Trophoblast cell (in vitro differentiated cells and primary cell): Measurements from ENCODE around the gene ARL5B.

Experiments used
- DNase-seq, 2 donors: peaks; one replicate each; pipeline ENCODE4 v3.0.0-alpha.2; 2016
- H2AFZ ChIP-seq: 2 replicates; pipeline ENCODE4 v1.6.1; 2013; ENCODE audit warnings: low read length, moderate library complexity, mild to moderate bottlenecking; ENCODE audit not compliant: insufficient read depth, poor library complexity
- H2AK5ac ChIP-seq: 2 replicates; pipeline ENCODE4 v1.6.1; 2013; ENCODE audit warnings: mild to moderate bottlenecking, low read length
- H2BK120ac ChIP-seq: 2 replicates; pipeline ENCODE4 v1.6.1; 2013; ENCODE audit warnings: low read length, mild to moderate bottlenecking, moderate library complexity; ENCODE audit not compliant: insufficient read depth, poor library complexity
- H2BK12ac ChIP-seq: 2 replicates; pipeline ENCODE4 v1.6.1; 2013; ENCODE audit warnings: mild to moderate bottlenecking, low read length, moderate library complexity
- H2BK5ac ChIP-seq: 2 replicates; pipeline ENCODE4 v1.6.1; 2013; ENCODE audit warnings: low read length, low read depth, moderate library complexity, mild to moderate bottlenecking; ENCODE audit not compliant: poor library complexity
- H3K14ac ChIP-seq: 2 replicates; pipeline ENCODE4 v1.6.1; 2013; ENCODE audit warnings: mild to moderate bottlenecking, low read length
- H3K18ac ChIP-seq: 2 replicates; pipeline ENCODE4 v1.6.1; 2013; ENCODE audit warnings: mild to moderate bottlenecking, low read length
- H3K23ac ChIP-seq: 2 replicates; pipeline ENCODE4 v1.6.1; 2013; ENCODE audit warnings: low read length
- H3K27ac ChIP-seq: 2 replicates; pipeline ENCODE4 v1.5.1; 2013; ENCODE audit warnings: low read depth, mild to moderate bottlenecking, inconsistent platforms, low read length, moderate library complexity
- H3K27me3 ChIP-seq: 2 replicates; pipeline ENCODE4 v1.6.1; 2013; ENCODE audit warnings: inconsistent platforms, mild to moderate bottlenecking, low read length, moderate library complexity; ENCODE audit not compliant: insufficient read depth
- H3K36me3 ChIP-seq, 2 experiments: 1 replicate in 1 of 2; 2 replicates in 1 of 2; pipeline ENCODE4 v1.6.1; 2013; ENCODE audit warnings: low read length in 2 of 2, mild to moderate bottlenecking in 2 of 2, moderate library complexity in 1 of 2; ENCODE audit not compliant: insufficient read depth in 2 of 2, control insufficient read depth in 1 of 2
- H3K4ac ChIP-seq: 2 replicates; pipeline ENCODE4 v1.6.1; 2013; ENCODE audit warnings: low read depth, mild to moderate bottlenecking, low read length, moderate library complexity
- H3K4me1 ChIP-seq, 2 experiments: 1 replicate in 1 of 2; 2 replicates in 1 of 2; pipeline ENCODE4 v1.6.1; 2013; ENCODE audit warnings: low read length in 2 of 2, mild to moderate bottlenecking in 2 of 2, moderate library complexity in 1 of 2; ENCODE audit not compliant: insufficient read depth in 2 of 2, control insufficient read depth in 1 of 2
- H3K4me2 ChIP-seq: 2 replicates; pipeline ENCODE4 v1.6.1; 2013; ENCODE audit warnings: inconsistent platforms, mild to moderate bottlenecking, low read length, moderate library complexity
- H3K4me3 ChIP-seq: 2 replicates; pipeline ENCODE4 v1.5.1; 2013; ENCODE audit warnings: mild to moderate bottlenecking, low read depth, low read length, inconsistent platforms
- H3K79me1 ChIP-seq: one replicate; pipeline ENCODE4 v1.6.1; 2013; ENCODE audit warnings: low read length
- H3K79me2 ChIP-seq: 2 replicates; pipeline ENCODE4 v1.6.1; 2013; ENCODE audit warnings: low read length, mild to moderate bottlenecking; ENCODE audit not compliant: control insufficient read depth, insufficient read depth, poor library complexity
- H3K9ac ChIP-seq: 2 replicates; pipeline ENCODE4 v1.6.1; 2013; ENCODE audit warnings: mild to moderate bottlenecking, low read length
- H3K9me3 ChIP-seq: 2 replicates; pipeline ENCODE4 v1.6.1; 2013; ENCODE audit warnings: low read depth, mild to moderate bottlenecking, control low read depth, inconsistent platforms, low read length; ENCODE audit not compliant: insufficient read depth
- H4K12ac ChIP-seq: 2 replicates; pipeline ENCODE4 v1.6.1; 2013; ENCODE audit warnings: low read depth, mild to moderate bottlenecking, low read length, moderate library complexity
- H4K8ac ChIP-seq: 2 replicates; pipeline ENCODE4 v1.6.1; 2013; ENCODE audit warnings: low read depth, mild to moderate bottlenecking, low read length, moderate library complexity
- H4K91ac ChIP-seq: one replicate; pipeline ENCODE4 v1.6.1; 2013; ENCODE audit warnings: low read depth, mild to moderate bottlenecking, low read length, moderate library complexity
- WGBS: extraction: QIAGEN DNeasy Blood & Tissue Kit; methylation state at CpG from one replicate; pipeline ENCODE4 v1.1.7; 2013; ENCODE audit warnings: missing lambda C conversion rate; ENCODE audit not compliant: insufficient read length, insufficient coverage; ENCODE audit errors: extremely low coverage; 5-methylcytosine and 5-hydroxymethylcytosine counted together

The ARL5B gene

GRCh38 chr10:18718991-18719390 lies 59.8 kb downstream of the ARL5B start:
- Histone ChIP-seq H3K9ac (no peak overlapping the region), H4K8ac (no peak overlapping the region), H3K18ac (no peak overlapping the region), H3K36me3 (no peaks in the 10 kb centered on the region), H2BK5ac (no peak overlapping the region), H3K79me1 (no peaks in the 10 kb centered on the region), H2BK120ac (no peak overlapping the region), H3K9me3 (no peaks in the 10 kb centered on the region), H3K4me1 (no peaks in the 10 kb centered on the region), H2AK5ac (no peak overlapping the region), H2BK12ac (no peak overlapping the region), H2AFZ (no peak overlapping the region), H3K4me3 (no peak overlapping the region), H3K4me2 (no peak overlapping the region), H3K79me2 (no peaks in the 10 kb centered on the region), H3K27me3 (no peaks in the 10 kb centered on the region), H3K4ac (no peak overlapping the region), H3K23ac (no peak overlapping the region), H3K14ac (no peak overlapping the region), H4K91ac (no peak overlapping the region), H3K27ac (no peak overlapping the region), H4K12ac (no peak overlapping the region)
- no CpG with 5 or more reads among the region's 1 CpG for WGBS
- peak in 1 of 2 donors; percentile 19 for DNase-seq

GRCh38 chr10:18719811-18720210 lies 60.6 kb downstream of the ARL5B start:
- no peak overlapping the region for H3K18ac ChIP-seq
- no peak overlapping the region for H3K4me3 ChIP-seq
- no peaks in the 10 kb centered on the region for H3K9me3 ChIP-seq
- no peak overlapping the region for H3K23ac ChIP-seq
- H3K14ac ChIP-seq = no peak overlapping the region
- H2BK5ac ChIP-seq = no peak overlapping the region
- H3K27ac ChIP-seq = no peak overlapping the region
- H3K4me2 ChIP-seq = no peak overlapping the region
- no peaks in the 10 kb centered on the region for H3K79me2 ChIP-seq
- no peaks in the 10 kb centered on the region for H3K27me3 ChIP-seq
- no peaks in the 10 kb centered on the region for H3K36me3 ChIP-seq
- no CpG with 5 or more reads among the region's 1 CpG for WGBS
- H3K79me1 ChIP-seq = no peaks in the 10 kb centered on the region
- H4K8ac ChIP-seq = no peak overlapping the region
- no peaks in the 10 kb centered on the region for H3K4me1 ChIP-seq
- no peak overlapping the region for H2BK12ac ChIP-seq
- no peak overlapping the region for H2BK120ac ChIP-seq
- H2AK5ac ChIP-seq = no peak overlapping the region
- H2AFZ ChIP-seq = no peak overlapping the region
- H3K4ac ChIP-seq = no peak overlapping the region
- H4K12ac ChIP-seq = no peak overlapping the region
- DNase-seq = no peak
- no peak overlapping the region for H3K9ac ChIP-seq
- no peak overlapping the region for H4K91ac ChIP-seq

GRCh38 chr10:18721067-18721466 lies 61.8 kb downstream of the ARL5B start:
- no peak for DNase-seq
- Histone ChIP-seq H2AFZ (no peak overlapping the region), H3K79me2 (no peaks in the 10 kb centered on the region), H4K8ac (no peak overlapping the region), H3K4me2 (no peak overlapping the region), H3K9me3 (no peaks in the 10 kb centered on the region), H3K4me1 (no peaks in the 10 kb centered on the region), H3K27ac (no peak overlapping the region), H2BK5ac (no peak overlapping the region), H3K9ac (no peak overlapping the region), H3K79me1 (no peaks in the 10 kb centered on the region), H3K4ac (no peak overlapping the region), H3K4me3 (no peak overlapping the region), H3K27me3 (no peaks in the 10 kb centered on the region), H2BK12ac (no peak overlapping the region), H3K36me3 (no peaks in the 10 kb centered on the region), H3K23ac (no peak overlapping the region), H2BK120ac (no peak overlapping the region), H4K12ac (no peak overlapping the region), H3K14ac (no peak overlapping the region), H3K18ac (no peak overlapping the region), H2AK5ac (no peak overlapping the region), H4K91ac (no peak overlapping the region)
- WGBS = no CpG with 5 or more reads among the region's 9 CpGs

GRCh38 chr10:18723801-18724200 lies 64.6 kb downstream of the ARL5B start:
- Histone ChIP-seq H4K8ac (no peak overlapping the region), H3K9me3 (no peaks in the 10 kb centered on the region), H3K79me2 (no peaks in the 10 kb centered on the region), H3K4me2 (no peak overlapping the region), H2BK120ac (no peak overlapping the region), H3K4ac (no peak overlapping the region), H4K12ac (no peak overlapping the region), H2AFZ (no peak overlapping the region), H3K18ac (no peak overlapping the region), H3K23ac (no peak overlapping the region), H3K36me3 (no peaks in the 10 kb centered on the region), H3K79me1 (no peaks in the 10 kb centered on the region), H2BK12ac (no peak overlapping the region), H3K14ac (no peak overlapping the region), H3K4me1 (peaks cover 0 to 2% of the 10 kb centered on the region in 2 experiments), H3K4me3 (no peak overlapping the region), H3K9ac (no peak overlapping the region), H3K27ac (no peak overlapping the region), H4K91ac (no peak overlapping the region), H2AK5ac (no peak overlapping the region), H2BK5ac (no peak overlapping the region), H3K27me3 (no peaks in the 10 kb centered on the region)
- WGBS = no CpG with 5 or more reads among the region's 3 CpGs
- peak in 1 of 2 donors; percentile 64 for DNase-seq
